Fibroblast of the aortic adventitia (primary cell): ENCODE data around the gene TMC7. TPM values are rescaled to one million over a fixed set of nuclear protein-coding genes. Genes with fewer than 3 reads are reported as not detected.
"Not testable (repeated sequence)": the region's sequence is repeated elsewhere in the genome, so short reads cannot be mapped to it uniquely, and the experiment has no call there.

ENCODE experiments used
- DNase-seq: peaks from one replicate; pipeline ENCODE4 v3.0.0-alpha.2; 2010; ENCODE audit warnings: low read depth
- H3K4me3 ChIP-seq: 2 replicates; pipeline ENCODE4 v1.5.1; 2011; ENCODE audit warnings: low read depth, mild to moderate bottlenecking, control low read depth, low read length, moderate library complexity
- total RNA-seq: library from RNA; depleted of rRNA; stranded (reverse); fragments of >200 nt; gene quantifications from 2 replicates; pipeline ENCODE4 v1.2.3, GENCODE V29; 2012; ENCODE audit warnings: low replicate concordance
- TF ChIP-seq, protein P1 (sequence below): IDR thresholded peaks from 2 replicates; pipeline ENCODE4 v1.5.1; 2011; ENCODE audit warnings: mild to moderate bottlenecking, low read length, control low read depth, inconsistent platforms; ENCODE audit not compliant: insufficient read depth

Gene TMC7
- total RNA-seq, 1 donor, result 1.5 TPM

DNA sequence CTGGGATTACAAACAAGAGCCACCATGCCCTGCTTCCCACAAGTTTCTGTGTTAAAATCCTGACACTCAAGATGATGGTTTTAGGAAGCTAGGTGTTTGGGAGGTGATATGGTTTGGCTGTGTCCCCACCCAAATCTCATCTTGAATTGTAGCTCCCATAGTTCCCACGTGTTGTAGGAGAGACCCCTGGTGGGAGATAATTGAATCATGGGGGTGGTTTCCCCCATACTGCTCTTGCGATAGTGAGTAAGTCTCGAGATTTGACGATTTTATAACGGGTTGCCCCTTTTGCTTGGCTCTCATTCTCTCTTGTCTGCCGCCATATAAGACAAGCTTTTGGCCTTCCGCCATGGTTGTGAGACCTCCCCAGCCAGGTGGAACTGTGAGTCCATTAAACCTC lies 40.3 kb upstream of the TMC7 start:
- no peak for DNase-seq
- H3K4me3 ChIP-seq, result no peak overlapping the region
- TF ChIP-seq, protein P1, sequence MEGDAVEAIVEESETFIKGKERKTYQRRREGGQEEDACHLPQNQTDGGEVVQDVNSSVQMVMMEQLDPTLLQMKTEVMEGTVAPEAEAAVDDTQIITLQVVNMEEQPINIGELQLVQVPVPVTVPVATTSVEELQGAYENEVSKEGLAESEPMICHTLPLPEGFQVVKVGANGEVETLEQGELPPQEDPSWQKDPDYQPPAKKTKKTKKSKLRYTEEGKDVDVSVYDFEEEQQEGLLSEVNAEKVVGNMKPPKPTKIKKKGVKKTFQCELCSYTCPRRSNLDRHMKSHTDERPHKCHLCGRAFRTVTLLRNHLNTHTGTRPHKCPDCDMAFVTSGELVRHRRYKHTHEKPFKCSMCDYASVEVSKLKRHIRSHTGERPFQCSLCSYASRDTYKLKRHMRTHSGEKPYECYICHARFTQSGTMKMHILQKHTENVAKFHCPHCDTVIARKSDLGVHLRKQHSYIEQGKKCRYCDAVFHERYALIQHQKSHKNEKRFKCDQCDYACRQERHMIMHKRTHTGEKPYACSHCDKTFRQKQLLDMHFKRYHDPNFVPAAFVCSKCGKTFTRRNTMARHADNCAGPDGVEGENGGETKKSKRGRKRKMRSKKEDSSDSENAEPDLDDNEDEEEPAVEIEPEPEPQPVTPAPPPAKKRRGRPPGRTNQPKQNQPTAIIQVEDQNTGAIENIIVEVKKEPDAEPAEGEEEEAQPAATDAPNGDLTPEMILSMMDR, result no peak

DNA sequence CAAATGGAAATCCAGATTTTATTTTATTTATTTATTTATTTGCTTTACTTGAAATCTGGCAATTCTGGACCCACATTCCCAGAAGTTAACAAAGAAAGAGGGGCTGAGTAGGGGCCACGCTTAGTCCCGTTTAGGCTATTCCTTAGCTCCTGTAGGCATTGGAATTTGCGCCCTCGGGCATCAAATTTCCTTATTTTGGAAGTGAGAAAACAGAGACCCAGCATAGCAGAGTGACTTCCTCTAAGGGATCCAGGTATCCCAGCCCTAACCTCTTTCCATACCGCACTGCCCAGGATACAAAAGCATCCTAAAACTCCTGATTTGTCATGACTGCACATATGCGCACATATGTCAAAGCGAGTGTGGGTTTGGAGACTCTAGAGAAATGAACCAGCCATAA lies 38.5 kb upstream of the TMC7 start:
- H3K4me3 ChIP-seq, result no peak overlapping the region
- TF ChIP-seq, protein P1, result no peak
- DNase-seq, result no peak

DNA sequence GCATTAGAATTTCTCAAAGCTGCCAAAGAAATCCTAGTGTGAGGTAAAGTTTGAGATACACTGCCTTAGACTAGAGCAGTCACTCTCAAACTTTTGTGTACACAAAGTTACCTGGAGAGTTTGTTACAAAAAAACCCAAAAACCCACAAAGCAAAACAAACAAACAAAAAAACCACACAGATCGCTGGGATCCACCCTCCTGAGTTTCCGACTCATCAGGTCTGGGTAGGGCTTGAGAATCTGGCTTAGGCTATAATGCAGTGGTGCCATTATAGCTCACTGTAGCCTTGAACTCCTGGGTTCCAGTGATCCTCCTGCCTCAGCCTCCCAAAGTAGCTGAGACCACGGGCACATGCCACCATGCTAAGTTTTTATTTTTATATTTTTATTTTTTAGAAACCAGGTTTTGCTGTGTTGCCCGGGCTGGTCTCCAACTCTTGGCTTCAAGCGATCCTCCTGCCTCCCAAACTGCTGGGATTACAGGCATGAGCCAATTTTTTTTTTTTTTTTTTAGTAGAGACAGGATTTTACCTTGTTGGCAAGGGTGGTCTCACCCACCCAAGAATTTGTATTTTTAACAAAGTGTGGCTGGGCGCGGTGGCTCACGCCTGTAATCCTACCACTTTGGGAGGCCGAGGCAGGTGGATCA lies 35.2 kb upstream of the TMC7 start:
- TF ChIP-seq, protein P1, result no peak
- no peak for DNase-seq
- no peak overlapping the region for H3K4me3 ChIP-seq

DNA sequence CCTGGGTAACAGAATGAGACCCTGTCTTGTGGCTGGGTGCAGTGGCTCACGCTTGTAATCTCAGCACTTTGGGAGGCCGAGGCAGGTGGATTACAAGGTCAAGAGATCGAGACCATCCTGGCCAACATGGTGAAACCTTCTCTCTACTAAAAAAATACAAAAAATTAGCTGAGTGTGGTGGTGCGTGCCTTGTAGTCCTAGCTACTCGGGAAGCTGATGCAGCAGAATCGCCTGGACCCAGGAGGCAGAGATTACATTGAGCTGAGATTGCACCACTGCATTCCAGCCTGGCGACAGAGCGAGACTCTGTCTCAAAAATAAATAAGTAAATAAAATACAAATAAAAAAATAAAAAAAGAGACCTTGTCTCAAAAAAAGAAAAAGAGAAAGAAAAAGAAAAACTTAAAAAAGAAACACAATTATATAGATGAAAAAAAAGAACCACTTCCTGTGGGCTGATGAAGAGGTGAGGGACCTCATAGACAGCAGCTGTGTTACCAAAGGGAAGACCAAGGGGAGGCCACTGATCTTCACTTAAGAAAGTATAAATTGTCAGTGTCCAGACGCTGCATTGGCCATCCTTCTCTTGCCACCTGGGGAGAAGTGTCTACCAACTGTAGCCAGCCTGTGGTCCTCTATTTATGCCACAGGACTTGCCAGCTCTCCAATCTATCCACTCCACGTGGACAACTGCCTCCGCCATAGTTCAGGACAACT lies 33.1 kb upstream of the TMC7 start:
- DNase-seq, result no peak
- no peak overlapping the region for H3K4me3 ChIP-seq
- TF ChIP-seq, protein P1, result no peak

DNA sequence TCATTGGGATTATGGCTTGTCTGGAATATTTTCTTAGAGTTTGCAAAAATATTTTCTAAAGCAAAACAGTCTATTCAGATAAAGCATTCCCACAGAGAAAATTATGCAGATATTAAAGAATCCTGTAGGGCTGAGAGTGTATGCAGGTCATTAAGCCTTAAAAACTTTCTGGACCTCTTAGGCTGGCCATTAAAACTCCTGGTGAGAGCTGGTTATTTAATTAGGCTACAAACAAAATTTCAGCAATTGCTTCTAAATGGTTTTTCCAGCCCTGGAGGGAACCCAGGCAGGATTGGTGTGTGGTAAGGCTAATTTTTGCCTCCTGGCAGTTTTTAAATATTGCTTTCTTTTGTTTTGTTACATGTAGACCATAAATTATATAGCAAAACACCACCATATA lies 30.2 kb upstream of the TMC7 start:
- H3K4me3 ChIP-seq, result no peak overlapping the region
- TF ChIP-seq, protein P1, result no peak
- no peak for DNase-seq

DNA sequence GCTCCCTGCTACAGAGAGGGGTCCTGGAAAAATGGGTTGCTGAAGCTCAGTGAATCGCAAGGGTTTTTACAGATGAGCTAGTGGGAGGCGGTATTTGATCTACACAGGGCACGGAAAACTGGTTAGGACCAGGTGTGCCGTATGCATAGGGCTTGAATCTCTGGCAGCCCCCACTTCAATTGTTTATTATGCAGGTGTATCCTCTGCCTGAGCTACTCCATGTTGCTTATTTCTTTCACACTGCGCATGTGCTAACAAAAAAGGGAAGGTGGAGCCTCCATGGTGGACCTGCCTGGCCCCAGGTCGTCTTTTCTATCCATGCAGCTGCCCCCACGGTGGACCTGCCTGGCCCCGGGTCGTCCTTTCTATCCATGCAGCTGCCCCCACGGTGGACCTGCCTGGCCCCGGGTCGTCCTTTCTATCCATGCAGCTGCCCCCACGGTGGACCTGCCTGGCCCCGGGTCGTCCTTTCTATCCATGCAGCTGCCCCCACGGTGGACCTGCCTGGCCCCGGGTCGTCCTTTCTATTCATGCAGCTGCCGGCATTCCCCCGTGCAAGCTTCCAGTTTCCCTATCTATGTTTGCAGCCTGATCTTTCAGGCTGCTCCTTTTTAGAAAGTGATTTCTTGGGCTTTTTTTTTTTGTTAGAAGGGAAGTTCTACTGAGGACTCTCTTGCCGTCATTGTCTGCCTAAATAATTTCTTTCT lies 27.7 kb upstream of the TMC7 start:
- not testable (repeated sequence) for DNase-seq, H3K4me3 ChIP-seq

DNA sequence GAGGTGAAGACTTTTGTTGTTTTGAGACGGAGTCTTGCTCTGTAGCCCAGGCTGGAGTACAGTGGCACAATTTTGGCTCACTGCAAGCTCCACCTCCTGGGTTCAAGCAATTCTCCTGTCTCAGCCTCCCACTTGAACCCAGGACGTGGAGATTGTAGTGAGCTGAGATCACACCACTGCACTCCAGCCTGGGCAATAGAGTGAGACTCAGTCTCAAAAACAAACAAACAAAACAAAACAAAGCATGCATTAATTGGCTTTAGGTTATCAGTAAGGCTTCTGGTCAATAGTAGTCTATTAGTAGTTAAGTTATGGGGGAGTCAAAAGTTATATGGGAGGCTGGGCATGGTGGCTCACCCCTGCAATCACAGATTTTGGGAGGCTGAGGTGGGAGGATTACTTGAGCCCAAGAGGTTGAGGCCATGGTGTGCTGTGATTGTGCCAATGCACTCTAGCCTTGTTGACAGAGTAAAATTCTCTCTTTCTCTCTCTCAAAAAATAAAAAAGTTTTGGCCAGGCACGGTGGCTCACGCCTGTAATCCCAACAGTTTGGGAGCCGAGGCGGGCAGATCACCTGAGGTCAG lies 27.0 kb upstream of the TMC7 start:
- DNase-seq, H3K4me3 ChIP-seq: not testable (repeated sequence)
